HG03095 (cell line): ENCODE results near the gene TSPAN4.
A peak's percentile ranks its signal among the peaks of the same experiment; 100 is the strongest.

Experiments used
- ATAC-seq: cut with Tn5 transposase; IDR thresholded peaks from one replicate; pipeline ENCODE4 v1.9.1; 2021; ENCODE audit warnings: moderate library complexity; ENCODE audit not compliant: unreplicated experiment

The TSPAN4 gene, protein sequence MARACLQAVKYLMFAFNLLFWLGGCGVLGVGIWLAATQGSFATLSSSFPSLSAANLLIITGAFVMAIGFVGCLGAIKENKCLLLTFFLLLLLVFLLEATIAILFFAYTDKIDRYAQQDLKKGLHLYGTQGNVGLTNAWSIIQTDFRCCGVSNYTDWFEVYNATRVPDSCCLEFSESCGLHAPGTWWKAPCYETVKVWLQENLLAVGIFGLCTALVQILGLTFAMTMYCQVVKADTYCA

DNA sequence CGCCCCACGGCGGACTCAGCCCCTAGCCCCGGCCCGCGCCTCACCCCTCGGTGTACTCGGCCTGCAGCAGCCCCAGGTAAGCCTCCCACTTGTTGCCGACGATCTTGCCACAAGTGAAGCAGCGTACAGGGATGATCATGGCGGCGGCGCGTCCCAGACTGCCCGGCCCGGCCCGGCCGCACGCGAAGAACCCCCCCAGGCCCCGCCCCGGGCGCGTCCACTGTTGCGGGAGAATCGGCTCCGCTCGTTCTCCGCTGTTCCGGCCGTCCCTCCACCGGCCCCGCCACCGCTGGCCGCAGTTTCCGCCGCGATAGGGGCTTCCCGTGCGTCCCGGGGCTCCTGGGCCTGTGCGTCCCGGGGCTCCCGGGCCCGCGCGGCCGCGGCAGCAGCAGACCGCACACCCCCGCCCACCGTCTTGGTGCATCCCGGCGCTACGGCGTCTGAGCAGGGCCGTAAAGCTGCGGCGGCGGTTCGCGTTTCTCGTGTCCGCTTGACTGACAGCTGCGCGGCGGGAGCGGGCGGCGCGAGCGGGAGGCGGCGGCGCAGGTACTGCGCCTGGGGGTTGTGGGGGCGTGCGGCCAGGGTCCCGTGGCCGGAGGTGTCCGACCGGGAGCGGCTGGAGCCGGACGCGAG lies at the start of gene TSPAN4, which contains the start of gene POLR2L:
TSS of gene TSPAN4 (plus strand) at position 483 of the 633 bp plus-strand sequence. CDS start 7,453 bp downstream, outside the sequence.
TSS of gene POLR2L (minus strand) at position 160 of the 633 bp plus-strand sequence. CDS start at position 139, 21 bp downstream.
- ATAC-seq: peak; percentile 50

DNA sequence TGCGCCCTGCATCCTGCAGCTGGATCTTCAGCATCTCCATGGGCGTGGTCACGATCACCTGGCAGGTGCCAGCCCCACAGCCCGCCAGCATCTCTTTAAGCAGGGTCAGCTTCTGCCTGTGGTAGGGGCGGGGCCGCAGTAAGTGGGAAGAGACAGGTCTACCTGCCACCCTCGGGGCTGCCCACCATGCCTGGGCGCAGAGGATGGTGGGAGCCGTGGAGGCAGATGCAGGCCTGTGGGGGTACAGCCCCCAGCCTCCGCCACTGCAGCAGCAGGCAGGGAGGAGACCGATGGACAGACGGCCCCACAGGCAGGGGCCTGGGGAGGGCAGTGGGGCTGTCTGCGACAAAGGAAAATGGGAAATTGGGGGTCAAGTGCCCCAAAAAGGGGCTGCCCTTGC lies 49.8 kb upstream of the TSPAN4 start:
- no peak for ATAC-seq

DNA sequence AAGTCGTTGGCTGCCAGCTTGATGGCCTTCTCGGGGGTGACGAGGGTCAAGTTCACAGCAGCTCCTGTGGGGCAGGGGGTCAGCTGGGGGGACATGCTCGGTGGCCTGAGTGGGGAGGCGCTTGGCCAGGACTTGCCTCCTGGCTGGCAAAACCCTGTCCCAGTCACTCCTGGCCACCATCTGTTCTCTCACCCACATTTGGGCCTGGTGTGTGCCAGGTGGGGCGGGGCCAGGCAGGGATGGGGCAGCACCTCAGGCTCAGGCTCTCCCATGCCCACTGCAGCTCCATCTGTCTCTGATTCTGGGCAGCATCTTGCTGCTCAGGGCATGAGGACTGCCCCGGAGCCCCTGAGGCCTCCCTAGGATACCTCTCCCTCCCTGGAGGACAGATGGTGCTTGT lies 49.1 kb upstream of the TSPAN4 start:
- ATAC-seq: no peak

DNA sequence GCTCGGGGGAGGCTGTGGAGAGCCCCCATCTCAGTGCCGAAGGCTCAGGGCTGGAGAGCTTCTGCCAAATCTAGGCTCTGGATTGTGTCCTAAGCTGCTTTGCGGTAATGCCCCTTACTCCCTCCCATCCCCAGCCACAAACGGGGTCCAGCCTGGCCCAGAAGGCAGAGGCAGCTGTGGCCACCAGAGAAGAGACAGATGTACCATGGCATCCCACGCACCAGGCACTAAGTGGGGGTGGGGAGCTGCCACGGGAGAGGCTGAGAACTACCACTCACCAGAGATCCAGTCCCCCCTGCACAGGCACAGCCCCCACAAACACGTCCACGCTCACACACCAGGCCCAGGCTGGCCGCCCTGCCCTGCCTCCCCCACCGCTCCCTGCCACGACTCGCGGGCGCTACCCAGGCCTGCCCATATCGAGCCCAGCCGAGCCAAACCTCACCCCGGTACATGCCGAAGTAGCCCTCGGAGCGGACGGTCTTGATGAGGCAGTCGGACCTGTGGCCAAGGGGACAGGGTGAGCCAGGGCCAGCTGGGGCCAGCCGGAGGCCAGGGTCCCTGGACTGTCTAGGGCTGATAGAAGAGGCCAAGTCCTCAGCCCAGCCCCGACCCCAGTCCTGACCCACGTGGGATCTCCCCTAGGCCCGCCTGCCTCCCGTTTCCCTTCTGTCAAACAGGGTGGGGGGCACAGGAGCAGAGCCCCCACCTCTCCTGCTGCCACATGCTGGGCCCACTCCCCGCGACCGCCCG lies 48.5 kb upstream of the TSPAN4 start:
- no peak for ATAC-seq

DNA sequence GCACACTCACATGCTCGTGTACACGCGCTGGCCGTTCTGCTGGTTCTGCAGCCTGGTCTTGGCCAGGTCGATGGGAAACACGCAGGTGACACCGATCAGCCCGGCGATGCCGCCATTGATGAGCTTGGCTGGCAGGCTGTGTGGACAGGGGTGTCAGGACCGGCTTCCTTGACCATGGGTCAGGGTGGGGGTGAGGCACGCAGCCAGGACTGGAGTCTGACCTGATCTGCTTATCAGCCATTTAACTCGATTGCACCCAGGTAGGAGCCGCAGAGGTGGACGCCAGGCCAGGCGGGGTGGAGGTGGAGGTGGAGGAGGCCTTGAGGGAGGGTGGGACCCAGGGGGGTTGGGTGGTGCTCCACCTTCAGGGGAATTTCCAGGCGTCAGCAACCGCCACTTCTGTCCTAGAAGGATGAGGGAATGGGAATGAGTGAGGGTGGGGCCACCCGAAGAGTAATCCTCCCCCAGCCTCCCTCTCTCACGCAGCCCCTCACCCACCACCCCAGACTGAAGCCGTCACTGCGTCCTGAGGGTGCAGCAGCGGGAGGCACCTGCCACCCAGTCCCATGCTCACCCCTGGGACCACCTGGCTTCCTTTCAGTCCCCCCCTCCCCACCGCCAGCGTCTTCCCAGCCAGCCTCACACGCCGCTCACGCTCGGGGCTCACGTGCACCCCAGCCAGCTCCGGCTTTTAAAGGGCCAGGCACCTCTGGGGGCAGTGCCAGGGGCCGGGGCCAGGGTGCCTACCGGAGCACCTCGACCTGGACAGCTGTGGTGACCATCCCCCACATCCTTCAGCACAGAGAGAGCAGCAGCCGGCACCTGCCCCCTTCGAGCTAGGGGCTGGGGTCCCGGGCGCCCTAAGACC lies 47.7 kb upstream of the TSPAN4 start:
- ATAC-seq: no peak

DNA sequence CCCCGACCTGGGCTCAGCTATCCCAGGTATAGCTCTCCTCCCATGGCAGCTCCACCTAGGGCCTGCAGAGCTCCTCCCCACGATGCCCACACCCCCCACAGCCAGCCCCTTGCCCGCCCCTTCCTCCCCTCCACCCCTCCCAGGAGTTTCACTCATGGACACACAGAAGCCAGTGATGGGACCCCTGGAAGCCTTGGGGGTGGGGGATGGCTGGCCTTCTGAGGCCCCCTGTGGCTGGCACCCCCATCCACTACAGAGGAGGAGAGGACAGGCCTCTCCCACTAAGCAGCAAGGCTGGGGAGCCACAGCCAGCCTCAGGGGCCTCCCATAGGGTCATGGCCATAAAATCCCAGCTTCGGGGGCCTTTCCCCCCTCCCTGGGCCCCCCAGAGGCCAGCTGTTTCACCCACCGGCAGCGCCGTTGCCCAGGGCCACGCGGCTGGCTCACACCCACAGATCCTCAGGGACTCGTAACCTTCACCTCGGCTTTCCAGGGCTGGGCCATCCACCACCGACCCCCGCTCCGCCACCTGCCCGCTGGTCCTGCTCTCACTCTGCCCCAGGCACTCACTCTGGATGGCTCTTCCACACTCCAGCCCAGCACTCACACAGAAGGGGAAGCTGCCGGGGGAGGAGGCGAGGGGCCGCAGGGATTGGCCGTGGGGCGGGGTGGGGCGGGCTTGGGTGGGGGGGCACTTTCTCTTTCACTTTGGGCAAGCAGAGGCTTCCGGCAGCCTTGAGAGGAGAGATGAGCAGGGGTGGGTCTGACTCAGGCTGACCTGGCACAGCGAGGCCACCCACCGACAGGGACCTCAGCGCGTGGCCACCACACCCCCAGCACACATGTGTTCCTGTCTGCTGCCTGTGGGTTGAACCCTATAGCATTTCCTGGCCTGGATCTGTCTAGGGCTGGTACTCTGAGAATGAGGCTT lies 46.8 kb upstream of the TSPAN4 start:
- no peak for ATAC-seq

DNA sequence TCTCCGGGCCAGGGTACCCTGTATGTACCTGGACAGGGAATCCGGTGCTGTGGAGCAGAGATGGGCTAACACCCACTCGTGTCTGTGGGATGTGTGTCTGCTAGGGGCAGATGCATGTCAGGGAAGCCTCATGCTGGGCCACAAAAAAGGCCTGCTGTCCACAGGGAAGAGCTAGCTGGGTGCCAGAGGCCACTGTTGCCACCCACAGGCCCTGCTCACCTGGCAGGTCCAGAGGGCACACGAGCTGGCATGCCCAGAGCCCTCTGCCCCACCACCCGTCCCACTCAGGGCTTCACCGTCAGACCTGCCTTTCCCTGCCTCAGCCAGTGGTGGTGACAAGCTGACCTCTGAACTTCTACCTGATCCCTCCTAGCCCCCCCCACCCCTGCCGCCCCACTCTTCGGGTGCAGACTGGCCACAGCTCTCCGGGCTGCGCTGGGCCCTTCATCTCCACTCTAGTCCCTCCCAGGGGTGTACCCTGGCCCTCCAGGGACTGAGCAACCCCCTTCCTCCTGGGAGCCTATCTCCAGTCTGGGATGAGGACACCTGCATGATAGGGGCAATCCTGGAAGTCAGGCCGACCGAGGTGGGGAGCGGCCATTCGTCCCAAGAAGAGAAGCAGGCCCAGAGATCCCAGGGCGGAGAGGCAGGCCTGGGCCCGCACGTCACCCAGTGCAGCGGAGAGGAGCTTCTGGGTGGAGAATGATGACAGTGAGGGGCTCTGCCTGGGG lies 45.9 kb upstream of the TSPAN4 start:
- no peak for ATAC-seq

DNA sequence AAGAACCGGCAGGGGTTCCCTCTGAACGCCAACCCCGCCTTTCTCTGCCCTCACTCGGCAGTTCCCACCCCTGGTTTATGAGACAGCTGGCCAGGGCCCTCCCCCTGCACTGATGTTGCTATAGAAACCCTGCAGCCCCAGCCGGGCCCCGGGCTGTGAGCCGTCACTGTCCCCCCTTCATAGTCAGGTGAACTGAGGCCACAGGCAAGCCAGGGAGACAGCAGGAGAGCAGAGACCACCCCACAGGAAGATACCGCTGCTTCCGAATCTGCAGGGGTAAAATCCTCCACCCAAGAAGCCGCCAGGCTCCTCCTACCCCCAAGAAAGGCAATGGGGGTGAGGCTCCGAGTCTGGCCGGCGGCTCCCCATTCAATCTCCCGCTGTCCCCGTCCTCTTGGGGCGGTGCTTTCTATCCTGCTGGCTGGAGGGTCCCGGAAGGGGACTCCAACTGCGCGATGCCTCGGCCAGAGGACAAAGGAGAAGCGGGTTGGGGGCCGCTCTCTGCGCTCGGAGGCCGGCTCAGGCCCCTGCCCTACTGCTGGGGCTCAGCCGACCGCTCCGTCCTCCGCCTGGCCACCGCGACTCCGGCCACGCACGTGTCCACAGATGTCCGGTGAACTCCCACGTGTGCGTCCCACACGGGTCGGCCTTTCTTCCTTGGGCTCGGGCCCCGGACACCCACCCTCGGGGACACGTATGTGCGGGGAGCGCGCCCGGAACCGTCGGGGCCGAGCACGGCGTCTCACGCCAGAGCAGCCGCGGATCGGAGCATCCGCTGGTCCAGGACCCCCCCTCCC lies 45.2 kb upstream of the TSPAN4 start:
- ATAC-seq: peak; percentile 37

DNA sequence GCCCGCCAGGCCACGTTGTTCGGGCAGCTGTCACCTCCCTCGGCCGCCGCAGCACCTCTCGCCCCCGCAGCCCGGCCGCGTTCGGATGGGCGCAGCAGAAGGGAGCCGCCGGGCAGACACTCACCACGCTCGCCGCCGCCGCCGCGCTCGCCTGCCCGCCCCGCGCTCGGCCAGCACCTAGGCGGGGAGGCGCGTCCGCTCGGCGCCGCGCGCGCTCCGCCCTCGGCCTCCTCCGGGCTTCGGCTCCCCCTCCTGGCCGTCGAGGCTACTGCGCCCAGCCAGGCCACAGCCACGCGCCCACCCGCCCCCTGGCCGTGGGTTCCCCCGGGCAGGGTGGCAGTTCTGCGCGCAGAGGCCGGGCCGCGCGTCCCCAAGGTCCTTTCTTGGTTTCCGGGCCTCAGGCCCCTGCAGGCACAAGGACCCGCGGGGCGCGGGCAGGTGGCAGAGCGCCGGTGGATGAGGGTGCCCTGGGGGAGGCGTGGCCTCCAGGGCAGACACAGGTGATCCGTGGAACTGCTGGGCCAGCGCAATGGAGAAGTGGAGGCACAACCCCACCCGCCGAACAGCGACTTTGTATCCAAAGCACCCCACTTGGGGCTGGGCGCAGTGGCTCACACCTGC lies 44.4 kb upstream of the TSPAN4 start, which contains the start of gene SLC25A22:
TSS of gene SLC25A22 (minus strand) at position 189 of the 621 bp plus-strand sequence. CDS start 3,275 bp downstream, outside the sequence.
- peak; percentile 52 for ATAC-seq

DNA sequence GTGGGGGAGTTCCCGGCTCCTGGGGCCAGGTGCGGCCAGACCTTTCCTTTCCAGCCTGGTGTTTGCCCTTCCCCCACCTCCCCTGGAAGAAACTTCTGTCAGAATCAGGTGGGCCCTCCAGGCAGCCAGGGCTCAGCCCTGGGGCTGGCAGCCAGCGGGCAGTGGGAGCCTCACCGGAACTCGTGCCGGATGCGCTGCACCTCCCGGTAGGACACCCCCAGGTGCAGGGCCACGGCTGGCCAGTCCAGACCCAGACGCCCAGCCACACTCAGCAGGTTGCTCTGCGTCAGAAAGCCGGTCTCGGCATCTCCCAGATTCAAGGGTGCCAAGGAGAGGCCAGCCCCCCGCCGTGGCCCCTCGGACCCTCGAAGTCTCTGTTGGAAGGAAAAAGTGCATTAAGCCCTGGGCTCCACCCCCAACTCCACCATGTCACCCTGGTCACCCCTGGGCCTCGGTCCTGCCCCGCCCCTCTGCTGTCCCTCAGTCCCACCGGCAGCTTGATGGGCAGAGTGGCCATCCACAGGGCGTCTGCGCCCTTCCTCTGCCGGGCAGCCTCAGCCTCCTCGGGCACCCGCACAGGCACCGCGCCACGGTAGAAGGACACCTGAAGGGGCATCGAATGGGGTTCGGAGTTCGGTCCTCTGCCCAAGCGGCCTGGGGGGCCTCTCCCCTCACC lies 42.9 kb upstream of the TSPAN4 start:
- no peak for ATAC-seq

DNA sequence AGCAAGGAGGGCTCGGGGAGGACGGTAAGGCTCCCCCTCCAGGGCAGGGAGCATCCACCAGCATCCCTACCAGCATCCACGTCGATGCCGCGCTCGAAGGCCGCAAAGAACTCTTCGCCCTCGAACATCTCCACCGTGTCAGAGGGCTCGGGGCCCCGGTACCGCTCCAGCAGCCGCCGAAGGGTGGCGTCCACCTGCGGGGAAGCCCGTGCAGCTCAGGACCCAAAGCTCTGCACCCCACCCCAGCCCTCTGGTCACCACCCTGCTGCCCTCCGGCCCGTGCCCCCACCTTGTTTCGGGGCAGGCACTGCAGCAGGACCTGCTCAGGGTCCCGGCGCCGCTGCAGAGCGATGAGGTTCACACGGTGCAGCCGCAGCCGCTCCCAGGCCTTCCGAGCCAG lies 42.2 kb upstream of the TSPAN4 start:
- ATAC-seq: no peak

DNA sequence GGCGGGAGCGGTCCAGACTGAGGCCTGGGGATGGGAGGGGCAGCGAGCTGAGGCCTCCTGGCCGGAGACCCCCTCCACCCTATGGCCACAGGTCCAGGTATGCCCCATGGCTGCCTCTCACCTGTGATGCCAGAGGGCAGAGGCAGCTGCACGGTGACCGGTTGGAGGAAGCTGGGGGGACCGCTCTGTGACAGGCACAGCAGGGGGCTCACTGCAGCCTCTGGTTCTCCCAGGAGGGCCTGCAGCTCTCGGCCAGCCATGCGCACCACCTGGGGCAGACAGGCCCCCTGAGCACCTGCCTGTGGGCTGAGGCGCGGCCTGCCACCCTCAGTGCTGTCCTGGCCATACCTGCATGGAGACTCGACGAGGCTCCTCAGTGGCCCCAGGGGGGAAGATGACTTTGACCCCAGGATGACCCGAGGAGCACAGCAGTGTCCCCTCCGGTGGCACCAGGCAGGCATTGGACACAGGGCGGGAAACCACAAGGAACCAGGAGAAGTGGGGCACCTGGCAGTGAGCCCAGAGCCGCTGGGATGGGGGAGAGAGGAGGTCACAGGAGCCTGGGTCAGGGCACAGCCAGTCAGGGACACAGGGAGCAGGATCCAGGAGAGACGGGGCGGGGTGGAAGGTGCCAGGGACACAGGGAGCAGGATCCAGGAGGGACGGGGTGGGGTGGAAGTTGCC lies 41.4 kb upstream of the TSPAN4 start:
- ATAC-seq: no peak

DNA sequence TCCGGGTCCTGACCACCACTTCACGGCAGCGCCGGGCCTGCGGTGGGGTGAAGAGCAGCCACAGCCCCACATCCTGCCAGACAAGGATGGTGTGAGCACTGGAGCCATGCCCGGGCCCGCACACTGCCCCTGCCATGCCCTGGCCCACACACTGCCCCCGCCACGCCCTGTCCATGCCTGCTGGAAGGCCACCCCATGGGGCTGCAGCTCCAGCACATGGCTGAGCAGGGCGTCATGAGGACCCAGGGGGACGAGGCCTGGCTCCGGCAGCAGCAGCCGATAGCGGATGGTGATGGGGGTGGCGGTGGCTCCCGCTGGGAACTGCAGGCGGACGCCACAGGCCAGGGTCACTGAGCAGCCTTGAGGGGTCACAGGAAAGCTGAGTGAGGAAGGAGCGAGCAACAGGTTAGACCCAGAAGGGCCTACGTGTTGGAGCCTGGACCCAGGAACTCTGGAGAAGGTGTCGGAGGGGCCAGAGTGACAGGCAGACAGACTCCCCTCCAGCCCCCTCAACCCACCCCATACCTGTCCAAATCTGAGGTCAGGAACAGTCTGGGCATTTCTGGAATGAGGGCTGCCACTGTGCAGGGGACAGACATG lies 40.5 kb upstream of the TSPAN4 start:
- ATAC-seq: no peak

DNA sequence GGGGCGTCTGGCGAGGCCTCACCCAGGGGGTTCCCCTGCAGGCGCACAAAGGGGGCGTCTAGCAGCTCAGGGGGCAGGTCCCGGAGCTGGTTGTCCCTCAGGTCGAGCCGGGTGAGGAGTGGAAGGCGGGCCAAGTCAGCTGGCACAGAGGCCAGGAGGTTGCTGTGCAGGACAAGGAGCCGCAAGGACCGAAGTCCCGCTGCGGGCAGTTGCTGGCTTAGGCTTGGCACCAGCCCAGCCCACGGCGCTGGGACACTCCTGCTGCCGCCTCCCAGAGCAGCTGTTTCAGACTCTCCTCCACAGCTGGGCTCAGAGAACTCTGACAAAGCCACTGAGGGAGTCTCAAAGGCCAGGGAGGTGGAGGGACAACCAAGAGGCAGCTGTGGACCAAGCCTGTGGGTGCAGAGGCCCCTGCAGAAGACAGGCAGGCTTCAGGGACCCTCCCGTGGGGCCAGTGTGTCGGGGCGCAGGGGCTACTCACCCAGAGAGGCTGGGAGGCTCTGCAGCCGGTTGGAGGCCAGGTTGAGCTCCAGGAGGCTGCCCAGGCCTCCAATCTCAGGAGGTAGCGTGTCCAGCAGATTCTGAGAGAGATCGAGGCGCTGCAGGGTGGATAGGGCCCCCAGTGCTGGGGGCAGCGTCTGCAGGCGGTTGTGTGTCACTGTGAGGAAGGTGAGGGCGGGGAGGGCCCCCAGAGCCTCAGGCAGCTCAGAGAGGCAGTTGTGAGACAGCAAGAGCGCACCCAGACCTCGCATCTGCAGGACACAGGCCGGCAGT lies 39.8 kb upstream of the TSPAN4 start:
- no peak for ATAC-seq

DNA sequence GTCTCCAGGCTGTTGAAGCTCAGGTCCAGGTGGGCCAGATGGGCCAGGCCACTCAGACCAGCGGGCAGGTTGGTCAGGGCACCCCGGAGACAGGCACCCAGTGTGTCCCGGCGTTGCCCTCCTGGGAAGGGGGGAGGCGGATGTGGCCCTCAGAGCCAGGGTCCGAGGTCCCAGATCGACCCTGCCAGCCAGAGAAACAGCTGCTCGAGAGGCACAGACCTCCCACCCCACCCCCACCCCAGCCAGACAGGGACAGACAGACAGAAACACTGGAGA lies 39.2 kb upstream of the TSPAN4 start:
- ATAC-seq: no peak
